PC-9 (cell line): ENCODE measurements around the gene EHD2. TPM values are rescaled to one million over a fixed set of nuclear protein-coding genes. Genes with fewer than 3 reads are reported as not detected.
A peak's percentile ranks its signal among the peaks of the same experiment; 100 is the strongest.
"Not testable (repeated sequence)": the region's sequence is repeated elsewhere in the genome, so short reads cannot be mapped to it uniquely, and the experiment has no call there.

Source experiments
- BruUV-seq: library from RNA; stranded (reverse); fragments of 400-500 nt; replicated peaks from 2 replicates; lab custom pipeline; 2021; lab: Mats Ljungman, UMichigan
- CTCF ChIA-PET: fragments of 300-600 bp; sonication (Branson Sonifier 250); formaldehyde crosslinking; loops from one replicate; lab custom pipeline; 2022; ENCODE audit warnings: antibody characterized with exemption; lab: Charles Lee
- POLR2A ChIA-PET: fragments of 300-600 bp; sonication (Branson Sonifier 250); formaldehyde crosslinking; loops from one replicate; lab custom pipeline; 2022; ENCODE audit warnings: antibody characterized with exemption; ENCODE audit not compliant: unreplicated experiment; lab: Charles Lee
- DNase-seq, 2 experiments: peaks; one replicate each; pipeline versions ENCODE4 v3.0.0 to v3.0.0-alpha.2; 2015 to 2022; ENCODE audit warnings: mixed read lengths in 1 of 2
- H2AFZ ChIP-seq: fragments of 200-600 bp; sonication (generic); 2 replicates; pipeline ENCODE4 v1.8.1; 2017; ENCODE audit warnings: antibody characterized with exemption
- H3F3A ChIP-seq: fragments of 200-600 bp; sonication (generic); 2 replicates; pipeline ENCODE4 v1.8.1; 2017; ENCODE audit warnings: antibody characterized with exemption, mild to moderate bottlenecking, low read depth; ENCODE audit not compliant: insufficient read depth
- H3K27ac ChIP-seq: fragments of 200-600 bp; sonication (generic); 2 replicates; pipeline ENCODE4 v1.6.1; 2016; ENCODE audit warnings: mixed run types
- H3K27me3 ChIP-seq: fragments of 200-600 bp; sonication (generic); 2 replicates; pipeline ENCODE4 v1.6.1; 2016; ENCODE audit warnings: low read depth, mixed run types; ENCODE audit not compliant: insufficient read depth
- H3K36me3 ChIP-seq: fragments of 200-600 bp; sonication (generic); 2 replicates; pipeline ENCODE4 v1.6.1; 2016; ENCODE audit warnings: low read depth, mixed run types
- H3K4me1 ChIP-seq: fragments of 200-600 bp; sonication (generic); replicated peaks from 2 replicates; pipeline ENCODE4 v1.6.1; 2016; ENCODE audit warnings: mixed run types; ENCODE audit not compliant: insufficient read depth
- H3K4me2 ChIP-seq: fragments of 200-600 bp; sonication (generic); 2 replicates; pipeline ENCODE4 v1.6.1; 2017; ENCODE audit warnings: mixed run types
- H3K4me3 ChIP-seq: fragments of 200-600 bp; sonication (generic); 2 replicates; pipeline ENCODE4 v1.6.1; 2016; ENCODE audit warnings: mixed run types
- H3K79me2 ChIP-seq: fragments of 200-600 bp; sonication (generic); 2 replicates; pipeline ENCODE4 v1.6.1; 2017; ENCODE audit warnings: low read depth, mixed run types
- H3K9me2 ChIP-seq: fragments of 200-600 bp; sonication (generic); 2 replicates; pipeline ENCODE4 v1.8.1; 2017; ENCODE audit warnings: mild to moderate bottlenecking; ENCODE audit not compliant: insufficient read depth
- H3K9me3 ChIP-seq: fragments of 200-600 bp; sonication (generic); 2 replicates; pipeline ENCODE4 v1.8.1; 2016; ENCODE audit warnings: low read depth; ENCODE audit not compliant: insufficient read depth
- H4K20me1 ChIP-seq: fragments of 200-600 bp; sonication (generic); 2 replicates; pipeline ENCODE4 v1.8.1; 2017; ENCODE audit not compliant: insufficient read depth
- EZH2 ChIP-seq: fragments of 200-600 bp; sonication (generic); IDR thresholded peaks from 2 replicates; pipeline ENCODE4 v1.8.0; 2017; ENCODE audit warnings: antibody characterized with exemption, low read depth
- intact Hi-C: fragments of 100-400 bp; cut with micrococcal nuclease; formaldehyde crosslinking; loops from one replicate; pipeline ENCODE4 v1.10.0; 2022; ENCODE audit not compliant: unreplicated experiment
- total RNA-seq: library from RNA; stranded (reverse); gene quantifications from 2 replicates; pipeline ENCODE4 v1.2.3, GENCODE V29; 2021
- TF ChIP-seq, protein P1 (sequence below): fragments of 200-600 bp; sonication (generic); conservative IDR thresholded peaks from 2 replicates; pipeline ENCODE4 v1.6.1; 2017; ENCODE audit warnings: mixed run types, antibody characterized with exemption, mild to moderate bottlenecking, moderate library complexity

The EHD2 gene
- total RNA-seq, 1 experiment from 2014 or later: 25.6 TPM

DNA sequence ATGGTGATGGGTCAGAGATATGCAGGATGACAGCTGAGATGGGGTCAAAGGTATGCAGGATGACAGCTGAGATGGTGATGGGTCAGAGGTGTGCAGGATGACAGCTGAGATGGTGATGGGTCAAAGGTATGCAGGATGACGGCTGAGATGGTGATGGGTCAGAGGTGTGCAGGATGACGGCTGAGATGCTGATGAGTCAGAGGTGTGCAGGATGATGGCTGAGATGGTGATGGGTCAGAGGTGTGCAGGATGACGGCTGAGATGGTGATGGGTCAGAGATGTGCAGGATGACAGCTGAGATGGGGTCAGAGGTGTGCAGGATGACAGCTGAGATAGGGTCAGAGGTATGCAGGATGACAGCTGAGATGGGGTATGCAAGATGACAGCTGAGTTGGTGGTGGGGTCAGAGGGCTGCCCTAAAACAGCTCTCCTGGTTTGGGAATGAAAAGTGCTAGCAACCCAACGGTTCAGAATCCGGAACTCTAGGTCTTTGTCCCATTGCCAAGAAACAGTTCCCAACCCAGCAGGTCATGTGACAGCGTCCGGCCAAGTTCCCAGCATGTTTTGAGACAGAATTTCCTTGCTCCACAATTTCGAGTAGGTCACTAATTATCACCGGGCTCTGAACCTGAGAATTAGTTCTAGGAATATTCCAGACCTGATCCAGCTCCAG is 68.5 kb downstream of the EHD2 start:
- Histone ChIP-seq H3K36me3 (peaks cover 9% of the 10 kb centered on the region; the same call in 1 of the 2 replicates), H2AFZ (no peak overlapping the region), H3K79me2 (peaks cover 23% of the 10 kb centered on the region), H3K9me3 (no peaks in the 10 kb centered on the region), H3K4me3 (no peak overlapping the region), H3K4me2 (no peak overlapping the region), H3K27me3 (no peaks in the 10 kb centered on the region), H3F3A (peaks cover 23% of the 10 kb centered on the region; the same call in 1 of the 2 replicates), H3K27ac (no peak overlapping the region), H3K9me2 (no peaks in the 10 kb centered on the region), H4K20me1 (0 out of 2 replicates have a peak, but pooled peaks cover 4% of the 10 kb centered on the region), H3K4me1 (peaks cover 15% of the 10 kb centered on the region)
- ChIA-PET POLR2A (no interaction called here), CTCF (no interaction called here)
- DNase-seq: no peak
- no TSS peak for BruUV-seq
- intact Hi-C loops: no loop called here
- no peak for TF ChIP-seq EZH2
- TF ChIP-seq, protein P1, sequence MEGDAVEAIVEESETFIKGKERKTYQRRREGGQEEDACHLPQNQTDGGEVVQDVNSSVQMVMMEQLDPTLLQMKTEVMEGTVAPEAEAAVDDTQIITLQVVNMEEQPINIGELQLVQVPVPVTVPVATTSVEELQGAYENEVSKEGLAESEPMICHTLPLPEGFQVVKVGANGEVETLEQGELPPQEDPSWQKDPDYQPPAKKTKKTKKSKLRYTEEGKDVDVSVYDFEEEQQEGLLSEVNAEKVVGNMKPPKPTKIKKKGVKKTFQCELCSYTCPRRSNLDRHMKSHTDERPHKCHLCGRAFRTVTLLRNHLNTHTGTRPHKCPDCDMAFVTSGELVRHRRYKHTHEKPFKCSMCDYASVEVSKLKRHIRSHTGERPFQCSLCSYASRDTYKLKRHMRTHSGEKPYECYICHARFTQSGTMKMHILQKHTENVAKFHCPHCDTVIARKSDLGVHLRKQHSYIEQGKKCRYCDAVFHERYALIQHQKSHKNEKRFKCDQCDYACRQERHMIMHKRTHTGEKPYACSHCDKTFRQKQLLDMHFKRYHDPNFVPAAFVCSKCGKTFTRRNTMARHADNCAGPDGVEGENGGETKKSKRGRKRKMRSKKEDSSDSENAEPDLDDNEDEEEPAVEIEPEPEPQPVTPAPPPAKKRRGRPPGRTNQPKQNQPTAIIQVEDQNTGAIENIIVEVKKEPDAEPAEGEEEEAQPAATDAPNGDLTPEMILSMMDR: no peak

DNA sequence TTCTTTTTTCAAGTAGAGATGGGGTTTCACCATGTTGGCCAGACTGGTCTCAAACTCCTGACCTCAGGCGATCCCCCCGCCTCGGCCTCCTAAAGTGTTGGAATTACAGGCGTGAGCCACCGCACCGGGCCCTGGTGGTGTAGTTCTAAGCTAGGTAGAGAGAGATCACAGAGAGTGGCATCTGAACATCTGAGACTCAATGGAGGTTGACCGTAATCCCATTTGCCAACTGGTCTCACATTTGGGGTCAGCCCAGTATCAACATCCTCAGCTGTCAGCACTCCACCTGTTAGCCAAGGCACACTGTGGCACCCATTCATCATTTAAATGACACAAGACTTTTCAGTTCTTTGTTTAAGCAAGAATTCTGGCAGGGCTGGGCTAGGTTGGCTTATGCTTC is 73.3 kb downstream of the EHD2 start:
- no peaks in the 10 kb centered on the region for H3K27me3 ChIP-seq
- no peak overlapping the region for H3K4me3 ChIP-seq
- CTCF ChIA-PET: no interaction called here
- no peak overlapping the region for H3K27ac ChIP-seq
- H3F3A ChIP-seq: peaks cover 34% of the 10 kb centered on the region
- POLR2A ChIA-PET: no interaction called here
- H2AFZ ChIP-seq: no peak overlapping the region
- H4K20me1 ChIP-seq: no peaks in the 10 kb centered on the region
- peaks cover 10% of the 10 kb centered on the region for H3K4me1 ChIP-seq
- H3K4me2 ChIP-seq: no peak overlapping the region
- TF ChIP-seq, protein P1: no peak
- TF ChIP-seq EZH2: no peak
- no peaks in the 10 kb centered on the region for H3K9me3 ChIP-seq
- BruUV-seq: no TSS peak
- no peaks in the 10 kb centered on the region for H3K79me2 ChIP-seq
- no peak for DNase-seq
- no peaks in the 10 kb centered on the region for H3K9me2 ChIP-seq
- 0 out of 2 replicates have a peak, but pooled peaks cover 3% of the 10 kb centered on the region for H3K36me3 ChIP-seq
- intact Hi-C loops: no loop called here

DNA sequence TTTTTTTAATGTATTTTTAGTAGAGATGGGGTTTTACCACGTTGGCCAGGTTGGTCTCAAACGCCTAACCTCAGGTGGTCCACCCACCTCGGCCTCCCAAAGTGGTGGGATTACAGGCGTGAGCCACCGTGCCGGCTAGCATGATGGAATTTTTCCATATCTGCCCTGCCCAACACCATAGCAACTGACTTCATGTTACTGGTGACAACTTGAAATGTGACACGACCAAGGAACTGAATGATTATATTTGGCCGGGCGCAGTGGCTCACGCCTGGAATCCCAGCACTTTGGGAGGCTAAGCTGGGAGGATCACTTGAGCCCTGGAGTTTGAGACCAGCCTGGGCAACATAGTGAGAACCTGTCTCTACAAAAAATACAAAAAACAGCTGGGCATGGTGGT is 74.1 kb downstream of the EHD2 start:
- CTCF ChIA-PET: interaction anchor here (0.6 kb wide), 1 partner anchor 271 kb away, joined by 4 read pairs; no protein-coding TSS in a partner anchor
- peaks cover 32% of the 10 kb centered on the region for H3F3A ChIP-seq
- H3K9me2 ChIP-seq, H3K36me3 ChIP-seq, POLR2A ChIA-PET, H3K4me1 ChIP-seq, H3K79me2 ChIP-seq, H3K27me3 ChIP-seq, H3K4me2 ChIP-seq, H4K20me1 ChIP-seq, H3K4me3 ChIP-seq, BruUV-seq, intact Hi-C loops, H3K27ac ChIP-seq, DNase-seq, H3K9me3 ChIP-seq, H2AFZ ChIP-seq: not testable (repeated sequence)

DNA sequence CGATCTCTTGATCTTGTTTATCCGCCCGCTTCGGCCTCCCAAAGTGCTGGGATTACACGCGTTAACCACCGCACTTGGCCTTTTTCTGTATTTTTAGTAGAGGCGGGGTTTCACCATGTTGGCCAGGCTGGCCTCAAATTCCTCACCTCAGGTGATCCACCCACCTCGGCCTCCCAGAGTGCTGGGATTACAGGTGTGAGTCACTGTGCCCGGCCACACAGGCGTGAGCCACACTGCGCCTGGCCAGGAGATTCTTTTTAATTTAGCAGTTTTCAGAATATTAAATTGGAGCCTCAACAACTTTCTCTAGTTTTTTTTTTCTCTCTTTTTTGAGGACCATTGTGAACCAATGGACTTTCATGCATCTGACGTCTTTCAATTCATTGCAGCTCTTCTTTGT is 76.6 kb downstream of the EHD2 start:
- peak overlapping the region; percentile 42; the same call in 1 of the 2 replicates for H3K4me3 ChIP-seq
- H3K9me3 ChIP-seq, H3K79me2 ChIP-seq, POLR2A ChIA-PET, H3K36me3 ChIP-seq, BruUV-seq, H3K27me3 ChIP-seq, H3K9me2 ChIP-seq, H3K4me1 ChIP-seq, H4K20me1 ChIP-seq: not testable (repeated sequence)
- CTCF ChIA-PET: interaction anchor here (0.6 to 1.0 kb wide), 9 partner anchors 10 to 1761 kb away, joined by 3 to 8 read pairs (median 4); no protein-coding TSS in a partner anchor
- intact Hi-C loops: loop anchor here (1.0 to 10.0 kb wide), 2 partner anchors 11 to 75 kb away; no protein-coding TSS in a partner anchor
- DNase-seq: peak; percentile 68 to 78
- H3K4me2 ChIP-seq: peak overlapping the region; percentile 74
- peak overlapping the region; percentile 65 for H3K27ac ChIP-seq
- H3F3A ChIP-seq: peaks cover 26% of the 10 kb centered on the region
- H2AFZ ChIP-seq: peak overlapping the region; percentile 66; the same call in 1 of the 2 replicates
